DND-41 (cell line): Measurements from ENCODE around the gene RAD51B.

ENCODE experiments used
- ATAC-seq: fragments of 200-7000 bp; cut with Tn5 transposase; 3 replicates; pipeline ENCODE4 v1.9.1; 2021; ENCODE audit warnings: low read depth; ENCODE audit not compliant: insufficient read depth
- DNase-seq: peaks from one replicate; pipeline ENCODE4 v3.0.0-alpha.2; 2020
- H2AFZ ChIP-seq: 2 replicates; pipeline ENCODE4 v1.6.0; 2012; ENCODE audit warnings: low read depth, low read length
- H3K27ac ChIP-seq: 2 replicates; pipeline ENCODE4 v1.5.1; 2012; ENCODE audit warnings: low read length, inconsistent platforms
- H3K27me3 ChIP-seq: fragments of 200-600 bp; sonication (generic); 2 replicates; pipeline ENCODE4 v1.6.0; 2012; ENCODE audit warnings: low read length, mild to moderate bottlenecking, inconsistent platforms; ENCODE audit not compliant: insufficient read depth, poor library complexity
- H3K36me3 ChIP-seq: 2 replicates; pipeline ENCODE4 v1.5.1; 2012; ENCODE audit warnings: low read length, inconsistent platforms; ENCODE audit not compliant: insufficient read depth
- H3K4me1 ChIP-seq: 2 replicates; pipeline ENCODE4 v1.5.1; 2012; ENCODE audit warnings: mild to moderate bottlenecking, low read length; ENCODE audit not compliant: insufficient read depth
- H3K4me2 ChIP-seq: 2 replicates; pipeline ENCODE4 v1.6.0; 2012; ENCODE audit warnings: mild to moderate bottlenecking, moderate library complexity, low read length, inconsistent platforms; ENCODE audit not compliant: insufficient read depth
- H3K4me3 ChIP-seq, 2 experiments: fragments of 200-600 bp in 1 of 2; shearing (Covaris generic) in 1 of 2; 2 replicates each; pipeline ENCODE4 v1.5.1; 2012 to 2016; ENCODE audit warnings: inconsistent platforms in 2 of 2, low read length in 2 of 2, mild to moderate bottlenecking in 2 of 2, low read depth in 1 of 2, moderate library complexity in 1 of 2
- H3K79me2 ChIP-seq: 2 replicates; pipeline ENCODE4 v1.6.0; 2012; ENCODE audit warnings: low read length, inconsistent platforms; ENCODE audit not compliant: insufficient read depth
- H3K9ac ChIP-seq: 2 replicates; pipeline ENCODE4 v1.6.0; 2012; ENCODE audit warnings: low read depth, mild to moderate bottlenecking, inconsistent platforms, low read length, moderate library complexity
- H3K9me3 ChIP-seq: 2 replicates; pipeline ENCODE4 v1.5.1; 2012; ENCODE audit warnings: low read length, moderate library complexity, mild to moderate bottlenecking, inconsistent platforms; ENCODE audit not compliant: insufficient read depth, severe bottlenecking
- H4K20me1 ChIP-seq: 2 replicates; pipeline ENCODE4 v1.6.0; 2012; ENCODE audit warnings: low read length; ENCODE audit not compliant: insufficient read depth
- CTCF ChIP-seq: IDR thresholded peaks from 2 replicates; pipeline ENCODE4 v1.5.1; 2012; ENCODE audit warnings: borderline replicate concordance, low read length, moderate library complexity, mild to moderate bottlenecking; ENCODE audit not compliant: poor library complexity, severe bottlenecking; ENCODE audit errors: extremely low read depth
- EZH2 ChIP-seq: IDR thresholded peaks from 3 replicates; pipeline ENCODE4 v1.6.1; 2012; ENCODE audit warnings: borderline replicate concordance, low read depth, mild to moderate bottlenecking, moderate library complexity, low read length, inconsistent platforms; ENCODE audit not compliant: severe bottlenecking

The RAD51B gene

GRCh38 chr14:68657300-68658028 is 837.9 kb downstream of the RAD51B start:
- no peak overlapping the region for H3K27ac ChIP-seq

GRCh38 chr14:68658029-68658509 is 838.5 kb downstream of the RAD51B start:
- Histone ChIP-seq H3K9ac (no peak overlapping the region), H3K27ac (no peak overlapping the region), H3K4me2 (no peak overlapping the region), H3K9me3 (no peaks in the 10 kb centered on the region), H4K20me1 (no peaks in the 10 kb centered on the region), H3K79me2 (no peaks in the 10 kb centered on the region), H3K4me1 (peaks cover 9% of the 10 kb centered on the region), H2AFZ (no peak overlapping the region), H3K27me3 (no peaks in the 10 kb centered on the region), H3K36me3 (no peaks in the 10 kb centered on the region), H3K4me3 (no peak overlapping the region)
- TF ChIP-seq EZH2: no peak
- no peak for DNase-seq
- no peak for ATAC-seq

More at GRCh38 chr14:68657300-68658028, 837.9 kb downstream of the RAD51B start:
- Histone ChIP-seq H3K9ac (no peak overlapping the region), H3K4me2 (no peak overlapping the region), H2AFZ (no peak overlapping the region), H4K20me1 (no peaks in the 10 kb centered on the region), H3K4me1 (peaks cover 9% of the 10 kb centered on the region), H3K79me2 (no peaks in the 10 kb centered on the region), H3K36me3 (no peaks in the 10 kb centered on the region), H3K4me3 (no peak overlapping the region), H3K9me3 (no peaks in the 10 kb centered on the region), H3K27me3 (no peaks in the 10 kb centered on the region)
- ATAC-seq (no peak), DNase-seq (no peak)
- TF ChIP-seq EZH2 (no peak), CTCF (no peak)

GRCh38 chr14:68658943-68659931 is 839.7 kb downstream of the RAD51B start:
- Histone ChIP-seq H3K4me3 (no peak overlapping the region), H3K4me1 (peaks cover 9% of the 10 kb centered on the region), H3K9me3 (no peaks in the 10 kb centered on the region), H4K20me1 (no peaks in the 10 kb centered on the region), H3K79me2 (no peaks in the 10 kb centered on the region), H3K27me3 (no peaks in the 10 kb centered on the region), H3K4me2 (no peak overlapping the region), H3K36me3 (no peaks in the 10 kb centered on the region), H3K9ac (no peak overlapping the region), H3K27ac (no peak overlapping the region), H2AFZ (no peak overlapping the region)
- no peak for DNase-seq
- ATAC-seq: no peak
- no peak for TF ChIP-seq CTCF
- TF ChIP-seq EZH2: no peak

GRCh38 chr14:68660495-68660894 is 840.9 kb downstream of the RAD51B start:
- no peak overlapping the region for H3K9ac ChIP-seq
- TF ChIP-seq EZH2 (no peak), CTCF (no peak)
- no peak overlapping the region for H3K4me3 ChIP-seq
- no peaks in the 10 kb centered on the region for H4K20me1 ChIP-seq
- no peaks in the 10 kb centered on the region for H3K79me2 ChIP-seq
- H2AFZ ChIP-seq: no peak overlapping the region
- no peaks in the 10 kb centered on the region for H3K36me3 ChIP-seq
- no peaks in the 10 kb centered on the region for H3K4me1 ChIP-seq
- no peak for ATAC-seq
- no peak overlapping the region for H3K4me2 ChIP-seq
- no peak overlapping the region for H3K27ac ChIP-seq
- no peak for DNase-seq
- H3K9me3 ChIP-seq: no peaks in the 10 kb centered on the region
- H3K27me3 ChIP-seq: no peaks in the 10 kb centered on the region
